ENCODE results near the gene TRIOBP. TPM values are rescaled to one million over a fixed set of nuclear protein-coding genes. Genes with fewer than 3 reads are reported as not detected.

The TRIOBP gene
- total and polyA plus RNA-seq, 2 of the 13 experiments (the other 11 are each of a cell fraction or from before 2014, with no cell fraction given) = 6.1 to 15.4 TPM

GRCh38 chr22:37686002-37686982, 10.6 kb upstream of the TRIOBP start, which contains the start of gene NOL12 (continued):
- no peak for TF ChIP-seq CHCHD3 (CRISPR knock-in tag; IDR thresholded peaks at IDR 0.05)
- peak; percentile 37; the same call in 1 of the 2 replicates for TF ChIP-seq ZNF552 (CRISPR knock-in tag; IDR thresholded peaks at IDR 0.05; ENCODE audit: borderline replicate concordance)
- TF ChIP-seq ZNF546 (CRISPR knock-in tag; conservative IDR thresholded peaks at IDR 0.05) = no peak
- TF ChIP-seq ZNF503 (CRISPR knock-in tag; IDR thresholded peaks at IDR 0.05) = 0 out of 2 replicates have a peak, but pooled peaks have one; percentile 20
- peak; percentile 92 for TF ChIP-seq ZNF772 (CRISPR knock-in tag; IDR thresholded peaks at IDR 0.05)
- no peak for TF ChIP-seq TRIM22 (IDR thresholded peaks at IDR 0.05)
- TF ChIP-seq RERE (CRISPR knock-in tag; IDR thresholded peaks at IDR 0.05; ENCODE audit: low read depth) = no peak
- 0 out of 2 replicates have a peak, but pooled peaks have one; percentile 9 for TF ChIP-seq ZNF766 (CRISPR knock-in tag; IDR thresholded peaks at IDR 0.05; ENCODE audit: borderline replicate concordance)
- no peak for TF ChIP-seq NFAT5 (CRISPR knock-in tag; IDR thresholded peaks at IDR 0.05)
- peak; percentile 86 for TF ChIP-seq MXD4 (CRISPR knock-in tag; IDR thresholded peaks at IDR 0.05)
- no peak for TF ChIP-seq MTF1 (CRISPR knock-in tag; IDR thresholded peaks at IDR 0.05)
- 0 out of 2 replicates have a peak, but pooled peaks have one; percentile 20 for TF ChIP-seq RNF2 (conservative IDR thresholded peaks at IDR 0.05; ENCODE audit: low read depth)
